GM23248 (cell line): ENCODE measurements around the gene TPD52L2.
"Not testable (repeated sequence)": the region's sequence is repeated elsewhere in the genome, so short reads cannot be mapped to it uniquely, and the experiment has no call there.

Experiments
- EZH2 ChIP-seq: fragments of 200-600 bp; sonication (generic); IDR thresholded peaks from 2 replicates; pipeline ENCODE4 v1.6.1; 2018; ENCODE audit warnings: antibody characterized with exemption, mild to moderate bottlenecking; ENCODE audit not compliant: insufficient read depth, poor library complexity, severe bottlenecking
- EZH2phosphoT487 ChIP-seq: fragments of 200-600 bp; sonication (generic); IDR thresholded peaks from 2 replicates; pipeline ENCODE4 v1.6.1; 2018; ENCODE audit warnings: antibody characterized with exemption, moderate library complexity, mild to moderate bottlenecking, low read depth; ENCODE audit not compliant: insufficient read depth

DNA sequence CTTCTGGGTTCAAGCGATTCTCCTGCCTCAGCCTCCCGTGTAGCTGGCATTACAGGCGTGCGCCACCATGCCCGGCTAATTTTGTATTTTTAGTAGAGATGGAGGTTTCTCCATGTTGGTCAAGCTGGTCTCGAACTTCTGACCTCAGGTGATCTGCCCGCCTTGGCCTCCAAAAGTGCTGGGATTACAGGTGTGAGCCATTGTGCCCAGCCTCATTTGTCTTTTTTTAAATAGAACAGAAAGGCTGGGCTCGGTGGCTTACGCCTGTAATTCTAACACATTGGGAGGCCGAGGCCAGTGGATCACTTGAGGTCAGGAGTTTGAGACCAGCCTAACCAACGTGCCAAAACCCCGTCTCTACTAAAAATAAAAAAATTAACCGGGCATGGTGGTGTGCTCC lies 2.0 kb downstream of the TPD52L2 start:
- TF ChIP-seq EZH2, EZH2phosphoT487: not testable (repeated sequence)
